Transverse colon (tissue), 4 donors: ENCODE data around the gene ATF4.

ENCODE experiments used
- POLR2A ChIP-seq: fragments of 450-650 bp; IDR thresholded peaks from one replicate; pipeline ENCODE4 v1.6.1; 2016; ENCODE audit warnings: antibody characterized with exemption, mild to moderate bottlenecking, moderate library complexity
- POLR2AphosphoS5 ChIP-seq, 3 donors: sonication (generic); formaldehyde crosslinking; IDR thresholded peaks; one replicate each; pipeline ENCODE4 v1.6.1; 2016; ENCODE audit warnings: antibody characterized with exemption in 3 of 3
- TF ChIP-seq, protein P1 (sequence below), 5 experiments: fragments of 200-600 bp in 3 of 5; fragments of 450-650 bp in 2 of 5; sonication (generic) in 3 of 5; IDR thresholded peaks; 1 replicate in 2 of 5; 2 replicates in 3 of 5; pipeline ENCODE4 v1.5.1; 2016 to 2017; ENCODE audit warnings: antibody characterized with exemption in 5 of 5, inconsistent platforms in 3 of 5, mild to moderate bottlenecking in 2 of 5, moderate library complexity in 1 of 5

DNA sequence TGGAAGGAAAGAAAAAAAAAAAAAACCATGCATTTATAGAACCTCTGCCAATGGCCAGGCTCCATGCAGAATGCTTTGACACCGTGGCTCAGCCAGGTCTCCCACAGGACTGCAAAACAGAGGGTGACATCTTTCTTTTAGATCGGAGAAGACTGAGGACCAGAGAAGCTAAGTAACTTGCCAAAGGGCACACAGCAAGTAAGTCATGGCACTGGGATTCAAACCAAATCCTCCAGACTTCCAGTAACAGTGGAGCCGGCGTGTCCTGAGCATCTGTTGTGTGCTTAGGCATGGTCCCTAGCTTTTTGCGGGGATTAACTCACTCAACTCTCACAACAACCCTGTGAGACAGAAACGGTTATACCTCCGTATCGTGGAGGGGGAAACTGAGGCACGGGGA is 42.8 kb upstream of the ATF4 start:
- TF ChIP-seq, protein P1, sequence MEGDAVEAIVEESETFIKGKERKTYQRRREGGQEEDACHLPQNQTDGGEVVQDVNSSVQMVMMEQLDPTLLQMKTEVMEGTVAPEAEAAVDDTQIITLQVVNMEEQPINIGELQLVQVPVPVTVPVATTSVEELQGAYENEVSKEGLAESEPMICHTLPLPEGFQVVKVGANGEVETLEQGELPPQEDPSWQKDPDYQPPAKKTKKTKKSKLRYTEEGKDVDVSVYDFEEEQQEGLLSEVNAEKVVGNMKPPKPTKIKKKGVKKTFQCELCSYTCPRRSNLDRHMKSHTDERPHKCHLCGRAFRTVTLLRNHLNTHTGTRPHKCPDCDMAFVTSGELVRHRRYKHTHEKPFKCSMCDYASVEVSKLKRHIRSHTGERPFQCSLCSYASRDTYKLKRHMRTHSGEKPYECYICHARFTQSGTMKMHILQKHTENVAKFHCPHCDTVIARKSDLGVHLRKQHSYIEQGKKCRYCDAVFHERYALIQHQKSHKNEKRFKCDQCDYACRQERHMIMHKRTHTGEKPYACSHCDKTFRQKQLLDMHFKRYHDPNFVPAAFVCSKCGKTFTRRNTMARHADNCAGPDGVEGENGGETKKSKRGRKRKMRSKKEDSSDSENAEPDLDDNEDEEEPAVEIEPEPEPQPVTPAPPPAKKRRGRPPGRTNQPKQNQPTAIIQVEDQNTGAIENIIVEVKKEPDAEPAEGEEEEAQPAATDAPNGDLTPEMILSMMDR (IDR thresholded peaks at IDR 0.05) = no peak
- TF ChIP-seq POLR2A (no peak), POLR2AphosphoS5 (IDR thresholded peaks at IDR 0.05) (no peak)
